Naive thymus-derived CD4-positive, alpha-beta T cell (primary cell): ENCODE data around the gene KDM4B. TPM values are rescaled to one million over a fixed set of nuclear protein-coding genes. Genes with fewer than 3 reads are reported as not detected.

Experiments
- ATAC-seq: fragments of 150-1000 bp; cut with Tn5 transposase; 2 replicates; pipeline ENCODE4 v1.10.0; 2021; ENCODE audit warnings: mild to moderate bottlenecking, moderate library complexity
- CTCF ChIA-PET: fragments of 350-600 bp; sonication (Branson Sonifier 250); formaldehyde crosslinking; loops from one replicate; lab custom pipeline; 2021; ENCODE audit warnings: antibody characterized with exemption; lab: Charles Lee
- POLR2A ChIA-PET: fragments of 350-600 bp; sonication (Branson Sonifier 250); formaldehyde crosslinking; loops from one replicate; lab custom pipeline; 2021; ENCODE audit warnings: antibody characterized with exemption, inconsistent platforms; lab: Charles Lee
- DNase-seq, 9 donors: peaks; one replicate each; pipeline versions ENCODE4 v3.0.0 to v3.0.0-alpha.2; 2020 to 2022; ENCODE audit warnings: mixed read lengths in 1 of 9
- H3K27ac ChIP-seq: one replicate; pipeline ENCODE4 v1.7.0; 2013; ENCODE audit warnings: mild to moderate bottlenecking, low read depth, low read length, moderate library complexity
- H3K27me3 ChIP-seq, 2 donors: one replicate each; pipeline ENCODE4 v1.7.0; 2013; ENCODE audit warnings: low read length in 2 of 2, mild to moderate bottlenecking in 2 of 2, moderate library complexity in 2 of 2; ENCODE audit not compliant: control insufficient read depth in 2 of 2, insufficient read depth in 2 of 2
- H3K36me3 ChIP-seq, 3 experiments: 1 replicate in 2 of 3; 2 replicates in 1 of 3; pipeline ENCODE4 v1.7.0; 2013; ENCODE audit warnings: low read length in 3 of 3, mild to moderate bottlenecking in 3 of 3, moderate library complexity in 1 of 3; ENCODE audit not compliant: insufficient read depth in 3 of 3, control insufficient read depth in 2 of 3
- H3K4me1 ChIP-seq, 2 donors: one replicate each; pipeline ENCODE4 v1.7.0; 2013; ENCODE audit warnings: low read length in 2 of 2, mild to moderate bottlenecking in 2 of 2, moderate library complexity in 1 of 2; ENCODE audit not compliant: control insufficient read depth in 2 of 2, insufficient read depth in 2 of 2
- H3K4me3 ChIP-seq: 2 replicates; pipeline ENCODE4 v1.7.0; 2013; ENCODE audit warnings: mild to moderate bottlenecking, low read length
- H3K9me3 ChIP-seq, 3 experiments: 1 replicate in 2 of 3; 2 replicates in 1 of 3; pipeline ENCODE4 v1.7.0; 2013; ENCODE audit warnings: low read length in 3 of 3; ENCODE audit not compliant: control insufficient read depth in 2 of 3
- H3K27ac Mint-ChIP-seq, 9 donors: one replicate each; pipeline ENCODE4 v1.8.0; 2020 to 2022; ENCODE audit warnings: mixed read lengths in 9 of 9, mild to moderate bottlenecking in 8 of 9, moderate library complexity in 5 of 9, inconsistent platforms in 2 of 9
- H3K27me3 Mint-ChIP-seq, 5 donors: one replicate each; pipeline ENCODE4 v1.8.0; 2021 to 2022; ENCODE audit warnings: mixed read lengths in 5 of 5, mild to moderate bottlenecking in 1 of 5
- H3K36me3 Mint-ChIP-seq, 5 donors: one replicate each; pipeline ENCODE4 v1.8.0; 2020 to 2022; ENCODE audit warnings: mixed read lengths in 5 of 5, mild to moderate bottlenecking in 3 of 5, inconsistent platforms in 1 of 5
- H3K4me1 Mint-ChIP-seq, 7 donors: one replicate each; pipeline ENCODE4 v1.8.0; 2020 to 2022; ENCODE audit warnings: mixed read lengths in 7 of 7, mild to moderate bottlenecking in 3 of 7, inconsistent platforms in 1 of 7
- H3K4me3 Mint-ChIP-seq, 10 donors: one replicate each; pipeline ENCODE4 v1.8.0; 2020 to 2022; ENCODE audit warnings: mild to moderate bottlenecking in 10 of 10, mixed read lengths in 10 of 10, moderate library complexity in 6 of 10, inconsistent platforms in 2 of 10
- H3K9me3 Mint-ChIP-seq, 11 donors: one replicate each; pipeline ENCODE4 v1.8.0; 2020 to 2022; ENCODE audit warnings: mixed read lengths in 11 of 11, mild to moderate bottlenecking in 4 of 11, inconsistent platforms in 1 of 11, moderate library complexity in 1 of 11
- intact Hi-C, 2 donors: fragments of 100-400 bp; cut with micrococcal nuclease; formaldehyde crosslinking; loops; one replicate each; pipeline ENCODE4 v1.15.1; 2023
- polyA plus RNA-seq, 2 donors: library from polyadenylated mRNA; unstranded; fragments of 300-500 nt; fragmentation: Illumina TruSeq; gene quantifications; one replicate each; pipeline ENCODE4 v1.2.3, GENCODE V29; 2021
- total RNA-seq, 6 experiments: library from RNA in 5 of 6; stranded (reverse) in 5 of 6; gene quantifications; 1 replicate in 5 of 6; 2 replicates in 1 of 6; pipeline ENCODE4 v1.2.3 and lab custom pipeline; 2021 to 2026

KDM4B gene
- total and polyA plus RNA-seq, 7 experiments from 2014 or later, result 8.1 to 78.0 (median 46.7) TPM

- H3K27me3 ChIP-seq, result no peaks in the 10 kb centered on the region
- peaks cover 0 to 26% (median 4%) of the 10 kb centered on the region in 3 experiments for H3K36me3 ChIP-seq
- DNase-seq (no peak), ATAC-seq (no peak)
- H3K4me1 ChIP-seq, result no peaks in the 10 kb centered on the region
- POLR2A ChIA-PET, result no interaction called here
- CTCF ChIA-PET, result no interaction called here
- H3K4me3 ChIP-seq, result no peak overlapping the region
- peak overlapping the region in 1 of 9 donors; percentile 9 for H3K27ac Mint-ChIP-seq
- peaks cover 8 to 58% (median 43%) of the 10 kb centered on the region in 5 donors for H3K36me3 Mint-ChIP-seq
- H3K9me3 Mint-ChIP-seq, result peaks cover 0 to 43% (median 20%) of the 10 kb centered on the region in 11 donors
- intact Hi-C loops, result no loop called here
- H3K27ac ChIP-seq, result no peak overlapping the region
- no peaks in the 10 kb centered on the region for H3K27me3 Mint-ChIP-seq
- peaks cover 0 to 20% (median 9%) of the 10 kb centered on the region in 3 experiments for H3K9me3 ChIP-seq
- H3K4me1 Mint-ChIP-seq, result peaks cover 0 to 7% (median 0%) of the 10 kb centered on the region in 7 donors
- no peak overlapping the region for H3K4me3 Mint-ChIP-seq
These were observed 127.6 kb downstream of the KDM4B start for GRCh38 chr19:5096536-5096935.

- intact Hi-C loops, result no loop called here
- ATAC-seq, result no peak
- POLR2A ChIA-PET, result no interaction called here
- Mint-ChIP-seq H3K4me3 (no peak overlapping the region), H3K27ac (no peak overlapping the region), H3K27me3 (no peaks in the 10 kb centered on the region), H3K4me1 (peaks cover 0 to 7% (median 0%) of the 10 kb centered on the region in 7 donors), H3K9me3 (peaks cover 0 to 43% (median 20%) of the 10 kb centered on the region in 11 donors), H3K36me3 (peaks cover 8 to 60% (median 43%) of the 10 kb centered on the region in 5 donors)
- DNase-seq, result no peak
- Histone ChIP-seq H3K27me3 (no peaks in the 10 kb centered on the region), H3K36me3 (peaks cover 0 to 26% (median 4%) of the 10 kb centered on the region in 3 experiments), H3K4me3 (no peak overlapping the region), H3K9me3 (peaks cover 0 to 20% (median 9%) of the 10 kb centered on the region in 3 experiments), H3K27ac (no peak overlapping the region), H3K4me1 (no peaks in the 10 kb centered on the region)
- CTCF ChIA-PET, result interaction anchor here (0.5 kb wide), 1 partner anchor 1168 kb away, joined by 3 read pairs; no protein-coding TSS in a partner anchor
These were observed 128.5 kb downstream of the KDM4B start for GRCh38 chr19:5097331-5097930.

GRCh38 chr19:5097959-5098623 lies 129.2 kb downstream of the KDM4B start:
- Mint-ChIP-seq H3K9me3 (peaks cover 0 to 43% (median 20%) of the 10 kb centered on the region in 11 donors), H3K4me1 (peaks cover 0 to 7% (median 0%) of the 10 kb centered on the region in 7 donors), H3K27ac (no peak overlapping the region), H3K36me3 (peaks cover 8 to 60% (median 43%) of the 10 kb centered on the region in 5 donors), H3K27me3 (no peaks in the 10 kb centered on the region), H3K4me3 (no peak overlapping the region)
- POLR2A ChIA-PET, result no interaction called here
- CTCF ChIA-PET, result interaction anchor here (0.5 kb wide), 1 partner anchor 1169 kb away, joined by 3 read pairs; no protein-coding TSS in a partner anchor
- Histone ChIP-seq H3K4me1 (no peaks in the 10 kb centered on the region), H3K27ac (no peak overlapping the region), H3K4me3 (no peak overlapping the region), H3K27me3 (no peaks in the 10 kb centered on the region), H3K36me3 (peaks cover 0 to 29% (median 4%) of the 10 kb centered on the region in 3 experiments), H3K9me3 (peaks cover 0 to 20% (median 9%) of the 10 kb centered on the region in 3 experiments)
- no peak for ATAC-seq
- DNase-seq, result no peak
- intact Hi-C loops, result no loop called here

GRCh38 chr19:5098646-5099045 lies 129.7 kb downstream of the KDM4B start:
- no peak overlapping the region for H3K27ac ChIP-seq
- ATAC-seq, result no peak
- Mint-ChIP-seq H3K36me3 (peaks cover 8 to 60% (median 43%) of the 10 kb centered on the region in 5 donors), H3K27me3 (no peaks in the 10 kb centered on the region), H3K4me1 (peaks cover 0 to 7% (median 0%) of the 10 kb centered on the region in 7 donors), H3K4me3 (no peak overlapping the region), H3K27ac (no peak overlapping the region), H3K9me3 (peaks cover 0 to 43% (median 20%) of the 10 kb centered on the region in 11 donors)
- ChIA-PET CTCF (no interaction called here), POLR2A (no interaction called here)
- H3K36me3 ChIP-seq, result peaks cover 0 to 34% (median 4%) of the 10 kb centered on the region in 3 experiments
- H3K4me1 ChIP-seq, result no peaks in the 10 kb centered on the region
- no peak overlapping the region for H3K4me3 ChIP-seq
- intact Hi-C loops, result no loop called here
- no peaks in the 10 kb centered on the region for H3K27me3 ChIP-seq
- peaks cover 0 to 20% (median 9%) of the 10 kb centered on the region in 3 experiments for H3K9me3 ChIP-seq
- DNase-seq, result no peak

- ChIA-PET CTCF (no interaction called here), POLR2A (no interaction called here)
- Mint-ChIP-seq H3K27me3 (no peaks in the 10 kb centered on the region), H3K27ac (peak overlapping the region in 1 of 9 donors; percentile 62), H3K36me3 (peaks cover 8 to 56% (median 43%) of the 10 kb centered on the region in 5 donors), H3K4me1 (peaks cover 0 to 7% (median 0%) of the 10 kb centered on the region in 7 donors), H3K9me3 (peaks cover 0 to 43% (median 17%) of the 10 kb centered on the region in 11 donors), H3K4me3 (no peak overlapping the region)
- DNase-seq (no peak), ATAC-seq (no peak)
- peaks cover 0 to 20% (median 9%) of the 10 kb centered on the region in 3 experiments for H3K9me3 ChIP-seq
- no peak overlapping the region for H3K4me3 ChIP-seq
- intact Hi-C loops, result no loop called here
- H3K27ac ChIP-seq, result no peak overlapping the region
- H3K4me1 ChIP-seq, result no peaks in the 10 kb centered on the region
- H3K36me3 ChIP-seq, result peaks cover 0 to 32% (median 4%) of the 10 kb centered on the region in 3 experiments
- no peaks in the 10 kb centered on the region for H3K27me3 ChIP-seq
These were observed 130.8 kb downstream of the KDM4B start for GRCh38 chr19:5099701-5100221.

- ATAC-seq (no peak), DNase-seq (no peak)
- Mint-ChIP-seq H3K27ac (no peak overlapping the region), H3K9me3 (peaks cover 0 to 41% (median 15%) of the 10 kb centered on the region in 11 donors), H3K4me1 (peaks cover 0 to 7% (median 0%) of the 10 kb centered on the region in 7 donors), H3K4me3 (no peak overlapping the region), H3K27me3 (no peaks in the 10 kb centered on the region), H3K36me3 (peaks cover 8 to 53% (median 44%) of the 10 kb centered on the region in 5 donors)
- Histone ChIP-seq H3K36me3 (peaks cover 0 to 38% (median 4%) of the 10 kb centered on the region in 3 experiments), H3K27me3 (no peaks in the 10 kb centered on the region), H3K4me1 (no peaks in the 10 kb centered on the region), H3K27ac (no peak overlapping the region), H3K9me3 (peaks cover 0 to 20% (median 9%) of the 10 kb centered on the region in 3 experiments), H3K4me3 (no peak overlapping the region)
- POLR2A ChIA-PET, result no interaction called here
- intact Hi-C loops, result no loop called here
- CTCF ChIA-PET, result no interaction called here
These were observed 133.0 kb downstream of the KDM4B start for GRCh38 chr19:5101871-5102270.
